Esophagus muscularis mucosa (tissue), 4 donors: Measurements from ENCODE around the gene PRSS48. TPM values are rescaled to one million over a fixed set of nuclear protein-coding genes. Genes with fewer than 3 reads are reported as not detected.

ENCODE experiments used
- DNase-seq: peaks from one replicate; pipeline ENCODE4 v3.0.0-alpha.2; 2017; ENCODE audit errors: extremely low spot score
- H3K27ac ChIP-seq, 4 donors: fragments of 200-600 bp; sonication (generic); replicated peaks in 1 of 4; 1 replicate in 3 of 4; 2 replicates in 1 of 4; pipeline ENCODE4 v1.5.1; 2016 to 2019; ENCODE audit warnings: mild to moderate bottlenecking in 1 of 4
- H3K27me3 ChIP-seq, 4 donors: fragments of 200-600 bp; sonication (generic); one replicate each; pipeline versions ENCODE4 v1.5.1 to v1.6.0; 2016 to 2019
- H3K36me3 ChIP-seq, 4 donors: fragments of 200-600 bp; sonication (generic); one replicate each; pipeline ENCODE4 v1.5.1; 2016 to 2019
- H3K4me1 ChIP-seq, 4 donors: fragments of 200-600 bp; sonication (generic); one replicate each; pipeline ENCODE4 v1.5.1; 2016 to 2019
- H3K4me3 ChIP-seq, 4 donors: fragments of 200-600 bp; sonication (generic); 1 replicate in 2 of 4; 2 replicates in 2 of 4; pipeline ENCODE4 v1.5.1; 2016 to 2019; ENCODE audit warnings: mild to moderate bottlenecking in 4 of 4, moderate library complexity in 1 of 4
- H3K9me3 ChIP-seq, 4 donors: fragments of 200-600 bp; sonication (generic); 1 replicate in 3 of 4; 2 replicates in 1 of 4; pipeline ENCODE4 v1.5.1; 2016 to 2019
- EP300 ChIP-seq: sonication (generic); formaldehyde crosslinking; IDR thresholded peaks from one replicate; pipeline ENCODE4 v1.6.1; 2017; ENCODE audit warnings: antibody characterized with exemption
- POLR2A ChIP-seq: fragments of 450-650 bp; IDR thresholded peaks from one replicate; pipeline ENCODE4 v1.6.1; 2017; ENCODE audit warnings: antibody characterized with exemption, moderate library complexity, mild to moderate bottlenecking, low read depth
- POLR2AphosphoS5 ChIP-seq, 2 donors: sonication (generic); formaldehyde crosslinking; IDR thresholded peaks; one replicate each; pipeline ENCODE4 v1.6.1; 2017; ENCODE audit warnings: antibody characterized with exemption in 2 of 2
- WGBS: methylation state at CpG from one replicate; pipeline ENCODE4 v1.1.5; 2018; 5-methylcytosine and 5-hydroxymethylcytosine counted together
- intact Hi-C: fragments of 100-400 bp; cut with DNase I; formaldehyde crosslinking; loops from one replicate; pipeline ENCODE4 v1.15.1; 2023
- total RNA-seq, 4 donors: library from RNA; depleted of rRNA; stranded (reverse); fragments of >200 nt; gene quantifications; one replicate each; pipeline versions ENCODE4 v1.1.0 to v1.2.1, GENCODE V29; 2016
- TF ChIP-seq, protein P1 (sequence below), 3 experiments: fragments of 200-600 bp in 2 of 3; fragments of 450-650 bp in 1 of 3; sonication (generic) in 2 of 3; IDR thresholded peaks; one replicate each; pipeline ENCODE4 v1.5.1; 2017 to 2019; ENCODE audit warnings: antibody characterized with exemption in 3 of 3, mild to moderate bottlenecking in 2 of 3, moderate library complexity in 1 of 3

The PRSS48 gene
- total RNA-seq, 4 donors from 2014 or later = not detected

DNA sequence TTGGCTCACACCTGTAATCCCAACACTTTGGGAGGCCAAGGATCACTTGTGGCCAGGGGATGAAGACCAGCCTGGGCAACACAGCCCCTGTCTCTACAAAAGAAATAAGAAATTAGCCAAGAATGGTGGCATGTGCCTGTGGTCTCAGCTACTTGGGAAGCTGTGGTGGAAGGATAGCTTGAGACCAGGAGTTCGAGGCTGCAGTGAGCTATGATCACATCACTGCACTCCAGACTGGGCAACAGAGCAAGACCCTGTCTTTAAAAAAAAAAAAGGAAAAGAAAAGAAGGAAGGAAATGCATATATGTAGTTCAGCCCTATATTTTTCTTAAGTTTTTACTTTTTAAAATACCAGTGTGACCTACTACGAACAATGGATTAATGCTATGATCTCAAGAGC lies 15.1 kb downstream of the PRSS48 start:
- Histone ChIP-seq H3K36me3 (no peaks in the 10 kb centered on the region), H3K4me1 (peaks cover 4 to 30% (median 15%) of the 10 kb centered on the region in 4 donors), H3K27me3 (no peaks in the 10 kb centered on the region), H3K4me3 (no peak overlapping the region), H3K9me3 (no peaks in the 10 kb centered on the region), H3K27ac (no peak overlapping the region)
- DNase-seq = no peak
- intact Hi-C loops = no loop called here
- WGBS = 98% methylated on average over 2 of the region's 2 CpGs
- no peak for TF ChIP-seq EP300
- TF ChIP-seq, protein P1, sequence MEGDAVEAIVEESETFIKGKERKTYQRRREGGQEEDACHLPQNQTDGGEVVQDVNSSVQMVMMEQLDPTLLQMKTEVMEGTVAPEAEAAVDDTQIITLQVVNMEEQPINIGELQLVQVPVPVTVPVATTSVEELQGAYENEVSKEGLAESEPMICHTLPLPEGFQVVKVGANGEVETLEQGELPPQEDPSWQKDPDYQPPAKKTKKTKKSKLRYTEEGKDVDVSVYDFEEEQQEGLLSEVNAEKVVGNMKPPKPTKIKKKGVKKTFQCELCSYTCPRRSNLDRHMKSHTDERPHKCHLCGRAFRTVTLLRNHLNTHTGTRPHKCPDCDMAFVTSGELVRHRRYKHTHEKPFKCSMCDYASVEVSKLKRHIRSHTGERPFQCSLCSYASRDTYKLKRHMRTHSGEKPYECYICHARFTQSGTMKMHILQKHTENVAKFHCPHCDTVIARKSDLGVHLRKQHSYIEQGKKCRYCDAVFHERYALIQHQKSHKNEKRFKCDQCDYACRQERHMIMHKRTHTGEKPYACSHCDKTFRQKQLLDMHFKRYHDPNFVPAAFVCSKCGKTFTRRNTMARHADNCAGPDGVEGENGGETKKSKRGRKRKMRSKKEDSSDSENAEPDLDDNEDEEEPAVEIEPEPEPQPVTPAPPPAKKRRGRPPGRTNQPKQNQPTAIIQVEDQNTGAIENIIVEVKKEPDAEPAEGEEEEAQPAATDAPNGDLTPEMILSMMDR (IDR thresholded peaks at IDR 0.05) = no peak
- TF ChIP-seq POLR2A = no peak
- TF ChIP-seq POLR2AphosphoS5 (IDR thresholded peaks at IDR 0.05) = no peak

DNA sequence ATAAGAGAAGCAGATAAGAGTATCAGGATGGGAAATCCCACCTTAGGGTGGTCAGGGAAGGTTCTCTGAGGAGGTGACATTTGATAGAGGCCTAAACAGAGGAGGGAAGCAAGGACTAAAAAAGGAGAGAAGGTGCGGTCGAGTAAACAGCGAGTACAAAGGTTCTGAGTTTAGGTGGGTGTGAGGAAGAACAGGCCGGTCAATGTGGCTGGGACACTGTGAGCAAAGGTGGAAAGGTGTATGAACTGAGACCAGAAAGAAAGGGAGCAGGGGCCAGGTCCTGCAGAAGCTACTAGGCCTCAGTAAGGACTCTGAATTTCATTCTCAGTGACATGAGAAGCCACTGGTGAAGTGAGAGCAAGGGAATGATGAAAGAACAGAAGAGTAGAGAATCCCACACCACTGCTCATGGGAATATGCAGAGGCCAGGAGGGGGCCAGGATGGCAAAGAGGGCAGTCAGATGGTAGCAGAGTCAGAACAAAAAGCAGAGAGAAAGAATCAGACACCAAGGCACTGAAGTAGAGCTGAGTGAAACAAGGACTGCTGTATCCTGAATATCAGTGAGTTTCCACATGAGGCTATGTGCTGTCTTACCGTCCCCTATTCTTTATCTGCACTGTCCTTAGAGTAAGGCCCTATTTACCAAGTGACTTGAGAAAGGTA lies 18.0 kb downstream of the PRSS48 start:
- no peak overlapping the region for H3K27ac ChIP-seq
- H3K27me3 ChIP-seq = no peaks in the 10 kb centered on the region
- TF ChIP-seq EP300 = no peak
- TF ChIP-seq POLR2A = no peak
- TF ChIP-seq, protein P1 (IDR thresholded peaks at IDR 0.05) = no peak
- no peak for TF ChIP-seq POLR2AphosphoS5 (IDR thresholded peaks at IDR 0.05)
- no peaks in the 10 kb centered on the region for H3K9me3 ChIP-seq
- DNase-seq = no peak
- H3K36me3 ChIP-seq = no peaks in the 10 kb centered on the region
- intact Hi-C loops = no loop called here
- 91% methylated on average over 5 of the region's 5 CpGs for WGBS
- peaks cover 16 to 39% (median 27%) of the 10 kb centered on the region in 4 donors for H3K4me1 ChIP-seq
- no peak overlapping the region for H3K4me3 ChIP-seq

DNA sequence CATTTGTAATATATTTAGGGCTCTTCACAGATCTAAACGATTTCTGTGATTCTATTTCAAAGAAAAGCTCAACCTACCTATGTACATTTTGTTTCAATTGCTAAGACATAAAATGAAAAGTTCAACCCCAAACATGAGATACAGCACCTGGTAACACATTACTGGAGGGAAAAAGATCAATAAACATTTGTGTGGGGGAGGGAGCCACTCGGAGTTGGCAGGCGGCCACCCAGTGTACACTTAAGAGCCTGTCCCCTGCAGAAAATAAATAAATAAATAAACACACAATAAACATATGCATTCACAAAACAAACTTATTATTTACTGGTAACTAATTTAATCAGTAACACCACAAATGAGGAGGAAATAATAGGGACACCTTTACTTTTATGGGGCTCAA lies 19.3 kb downstream of the PRSS48 start:
- WGBS = 66% methylated on average over 3 of the region's 3 CpGs
- H3K4me3 ChIP-seq = no peak overlapping the region
- intact Hi-C loops = no loop called here
- H3K27me3 ChIP-seq = no peaks in the 10 kb centered on the region
- H3K27ac ChIP-seq = no peak overlapping the region
- H3K36me3 ChIP-seq = no peaks in the 10 kb centered on the region
- no peak for DNase-seq
- TF ChIP-seq EP300 = no peak
- TF ChIP-seq POLR2A = no peak
- TF ChIP-seq, protein P1 (IDR thresholded peaks at IDR 0.05) = no peak
- TF ChIP-seq POLR2AphosphoS5 (IDR thresholded peaks at IDR 0.05) = no peak
- no peaks in the 10 kb centered on the region for H3K9me3 ChIP-seq
- peaks cover 16 to 37% (median 28%) of the 10 kb centered on the region in 4 donors for H3K4me1 ChIP-seq

DNA sequence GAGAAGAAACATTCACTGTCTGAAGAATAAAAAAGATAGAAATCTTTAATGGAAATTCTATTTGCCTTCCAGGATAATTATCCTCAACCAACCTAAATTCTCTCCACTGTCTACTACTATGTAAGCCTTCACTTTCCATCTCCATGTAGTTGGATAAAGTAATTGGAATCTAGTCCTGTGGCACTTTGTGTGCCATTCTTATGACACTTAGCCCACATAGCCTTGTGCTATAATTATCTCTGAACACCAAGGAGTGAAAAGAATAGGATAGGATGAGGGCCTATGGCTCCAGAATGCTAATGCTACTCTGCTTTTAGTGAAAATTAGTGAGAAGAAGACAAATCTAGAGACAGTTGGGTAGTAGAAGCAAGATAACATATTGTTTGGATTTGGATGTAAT lies 20.2 kb downstream of the PRSS48 start:
- TF ChIP-seq POLR2A (no peak), POLR2AphosphoS5 (IDR thresholded peaks at IDR 0.05) (no peak), EP300 (no peak)
- TF ChIP-seq, protein P1 (IDR thresholded peaks at IDR 0.05) = no peak
- no peaks in the 10 kb centered on the region for H3K9me3 ChIP-seq
- intact Hi-C loops = no loop called here
- no peaks in the 10 kb centered on the region for H3K36me3 ChIP-seq
- peaks cover 18 to 39% (median 28%) of the 10 kb centered on the region in 4 donors for H3K4me1 ChIP-seq
- no peak overlapping the region for H3K27ac ChIP-seq
- H3K27me3 ChIP-seq = no peaks in the 10 kb centered on the region
- no peak overlapping the region for H3K4me3 ChIP-seq
- no peak for DNase-seq

DNA sequence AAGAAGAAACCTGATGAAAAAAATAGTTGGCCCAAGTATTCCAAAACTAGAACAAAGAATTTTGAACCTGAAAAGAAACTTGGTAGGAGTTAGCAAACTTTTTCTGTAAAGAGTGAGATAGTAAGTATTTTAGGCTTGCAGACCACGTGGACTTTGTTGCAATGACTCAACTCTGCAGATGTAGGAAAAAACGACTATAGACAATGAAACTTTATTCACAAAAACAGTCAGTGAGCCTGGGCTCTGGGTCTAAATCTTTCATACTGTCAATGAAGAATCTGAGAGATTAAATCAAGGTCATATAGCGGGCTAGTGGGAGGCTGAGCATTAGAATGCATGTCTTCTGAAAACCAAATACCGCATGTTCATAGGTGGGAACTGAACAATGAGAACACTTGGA lies 25.5 kb downstream of the PRSS48 start:
- DNase-seq = peak; percentile 24
- WGBS = 58% methylated on average over 4 of the region's 4 CpGs
- Histone ChIP-seq H3K27ac (no peak overlapping the region), H3K9me3 (no peaks in the 10 kb centered on the region), H3K4me1 (peaks cover 28 to 63% (median 48%) of the 10 kb centered on the region in 4 donors), H3K27me3 (no peaks in the 10 kb centered on the region), H3K36me3 (no peaks in the 10 kb centered on the region), H3K4me3 (no peak overlapping the region)
- intact Hi-C loops = no loop called here
- TF ChIP-seq EP300 (no peak), POLR2AphosphoS5 (IDR thresholded peaks at IDR 0.05) (no peak), POLR2A (no peak)
- TF ChIP-seq, protein P1 (IDR thresholded peaks at IDR 0.05) = no peak
